IMR-90 (cell line): Measurements from ENCODE around the gene LAMB2. TPM values are rescaled to one million over a fixed set of nuclear protein-coding genes. Genes with fewer than 3 reads are reported as not detected.
A peak's percentile ranks its signal among the peaks of the same experiment; 100 is the strongest.

ENCODE experiments used
- ATAC-seq: fragments of 200-7000 bp; cut with Tn5 transposase; 2 replicates; pipeline ENCODE4 v1.9.1; 2020; ENCODE audit warnings: low read depth, mild to moderate bottlenecking, moderate library complexity
- BruUV-seq: library from RNA; stranded (reverse); fragments of 400-500 nt; replicated peaks from 2 replicates; lab custom pipeline; 2021; lab: Mats Ljungman, UMichigan
- CTCF ChIA-PET: fragments of 300-600 bp; formaldehyde crosslinking; extraction: SDS; loops from one replicate; lab custom pipeline; 2021; ENCODE audit warnings: antibody characterized with exemption; lab: Yijun Ruan, JAX
- POLR2A ChIA-PET: fragments of 300-600 bp; sonication (Branson Sonifier 250); formaldehyde crosslinking; loops from one replicate; lab custom pipeline; 2022; ENCODE audit warnings: antibody characterized with exemption; ENCODE audit not compliant: unreplicated experiment; lab: Charles Lee
- DNase-seq: peaks from one replicate; pipeline ENCODE4 v3.0.0; 2013
- H2AFZ ChIP-seq: replicated peaks from 2 replicates; pipeline ENCODE3; 2013; ENCODE audit warnings: low read length, mild to moderate bottlenecking; ENCODE audit not compliant: poor library complexity
- H2AK5ac ChIP-seq: 2 replicates; pipeline ENCODE4 v1.6.1; 2013; ENCODE audit warnings: low read depth, low read length, inconsistent platforms
- H2AK9ac ChIP-seq: replicated peaks from 2 replicates; pipeline ENCODE3; 2013; ENCODE audit warnings: mild to moderate bottlenecking, low read depth, low read length, moderate library complexity; ENCODE audit not compliant: poor library complexity
- H2BK120ac ChIP-seq: 2 replicates; pipeline ENCODE4 v1.6.1; 2013; ENCODE audit warnings: low read depth, low read length, inconsistent platforms
- H2BK15ac ChIP-seq: 3 replicates; pipeline ENCODE4 v1.6.1; 2013; ENCODE audit warnings: low read depth, low read length, inconsistent platforms
- H2BK20ac ChIP-seq: 2 replicates; pipeline ENCODE4 v1.6.1; 2013; ENCODE audit warnings: low read depth, mild to moderate bottlenecking, inconsistent platforms, low read length, moderate library complexity
- H2BK5ac ChIP-seq: 2 replicates; pipeline ENCODE4 v1.6.1; 2013; ENCODE audit warnings: mild to moderate bottlenecking, low read depth, low read length, inconsistent platforms; ENCODE audit not compliant: poor library complexity, severe bottlenecking
- H3K14ac ChIP-seq: replicated peaks from 2 replicates; pipeline ENCODE4 v1.6.1; 2013; ENCODE audit warnings: low read depth, low read length, inconsistent platforms
- H3K18ac ChIP-seq: 2 replicates; pipeline ENCODE4 v1.6.1; 2013; ENCODE audit warnings: low read depth, low read length, control low read depth
- H3K23ac ChIP-seq: 2 replicates; pipeline ENCODE4 v1.6.1; 2013; ENCODE audit warnings: low read depth, low read length, inconsistent platforms
- H3K27ac ChIP-seq: 2 replicates; pipeline ENCODE4 v1.5.1; 2013; ENCODE audit warnings: mild to moderate bottlenecking, control low read depth, low read length; ENCODE audit not compliant: insufficient read depth
- H3K27me3 ChIP-seq: 2 replicates; pipeline ENCODE4 v1.6.1; 2013; ENCODE audit warnings: low read length; ENCODE audit not compliant: control insufficient read depth, insufficient read depth
- H3K36me3 ChIP-seq: 2 replicates; pipeline ENCODE4 v1.6.1; 2013; ENCODE audit warnings: low read length, mixed read lengths; ENCODE audit not compliant: control insufficient read depth, insufficient read depth
- H3K4ac ChIP-seq: 2 replicates; pipeline ENCODE4 v1.6.1; 2013; ENCODE audit warnings: low read depth, low read length, inconsistent platforms
- H3K4me1 ChIP-seq: 2 replicates; pipeline ENCODE4 v1.6.1; 2013; ENCODE audit warnings: low read length, mixed read lengths; ENCODE audit not compliant: control insufficient read depth, insufficient read depth
- H3K4me2 ChIP-seq: 2 replicates; pipeline ENCODE4 v1.6.1; 2013; ENCODE audit warnings: low read depth, mild to moderate bottlenecking, control low read depth, low read length, moderate library complexity
- H3K4me3 ChIP-seq: 2 replicates; pipeline ENCODE4 v1.5.1; 2013; ENCODE audit warnings: low read depth, mild to moderate bottlenecking, control low read depth, low read length, moderate library complexity; ENCODE audit not compliant: insufficient read depth
- H3K56ac ChIP-seq: 2 replicates; pipeline ENCODE4 v1.6.1; 2013; ENCODE audit warnings: low read length, inconsistent platforms; ENCODE audit not compliant: insufficient read depth; ENCODE audit errors: extremely low read depth
- H3K79me1 ChIP-seq, 2 experiments: 2 replicates each; pipeline ENCODE4 v1.6.1; 2013; ENCODE audit warnings: low read length in 2 of 2, inconsistent platforms in 1 of 2, low read depth in 1 of 2
- H3K9ac ChIP-seq: 2 replicates; pipeline ENCODE4 v1.6.1; 2013; ENCODE audit warnings: low read depth, low read length, control low read depth
- H3K9me1 ChIP-seq: 2 replicates; pipeline ENCODE4 v1.6.1; 2013; ENCODE audit warnings: low read length, inconsistent platforms; ENCODE audit not compliant: insufficient read depth
- H3K9me3 ChIP-seq: 2 replicates; pipeline ENCODE4 v1.6.1; 2013; ENCODE audit warnings: low read length; ENCODE audit not compliant: control insufficient read depth, insufficient read depth
- H4K20me1 ChIP-seq: 2 replicates; pipeline ENCODE4 v1.6.1; 2013; ENCODE audit warnings: low read length, inconsistent platforms; ENCODE audit not compliant: insufficient read depth
- H4K5ac ChIP-seq: 2 replicates; pipeline ENCODE4 v1.6.1; 2013; ENCODE audit warnings: mild to moderate bottlenecking, low read depth, low read length, control low read depth
- H4K8ac ChIP-seq, 2 experiments: 2 replicates each; pipeline ENCODE4 v1.6.1; 2013; ENCODE audit warnings: low read depth in 2 of 2, low read length in 2 of 2, control low read depth in 1 of 2, inconsistent platforms in 1 of 2
- H4K91ac ChIP-seq: 2 replicates; pipeline ENCODE4 v1.6.1; 2013; ENCODE audit warnings: low read depth, low read length, inconsistent platforms; ENCODE audit not compliant: insufficient read depth
- BHLHE40 ChIP-seq: fragments of 150-350 bp; IDR thresholded peaks from 2 replicates; pipeline ENCODE4 v1.6.1; 2016; ENCODE audit warnings: mild to moderate bottlenecking, low read depth, low read length
- CEBPB ChIP-seq: IDR thresholded peaks from 2 replicates; pipeline ENCODE4 v1.6.1; 2012; ENCODE audit warnings: low read depth, low read length, improper control_type of control experiment
- CHD1 ChIP-seq: IDR thresholded peaks from 2 replicates; pipeline ENCODE4 v1.6.1; 2012; ENCODE audit warnings: low read depth, low read length, improper control_type of control experiment
- ELK1 ChIP-seq: fragments of 150-350 bp; IDR thresholded peaks from 2 replicates; pipeline ENCODE4 v1.6.1; 2016; ENCODE audit warnings: low read depth, mild to moderate bottlenecking, low read length, moderate library complexity, borderline replicate concordance
- MAFK ChIP-seq: IDR thresholded peaks from 2 replicates; pipeline ENCODE4 v1.6.1; 2012; ENCODE audit warnings: low read depth, low read length, improper control_type of control experiment
- MAZ ChIP-seq: IDR thresholded peaks from 2 replicates; pipeline ENCODE4 v1.6.1; 2012; ENCODE audit warnings: low read depth, mild to moderate bottlenecking, low read length, improper control_type of control experiment, moderate library complexity, borderline replicate concordance
- MXI1 ChIP-seq: IDR thresholded peaks from 2 replicates; pipeline ENCODE4 v1.6.1; 2012; ENCODE audit warnings: low read depth, mild to moderate bottlenecking, low read length, moderate library complexity, borderline replicate concordance
- NFE2L2 ChIP-seq: fragments of 150-350 bp; IDR thresholded peaks from 2 replicates; pipeline ENCODE4 v1.6.1; 2016; ENCODE audit warnings: low read depth, mild to moderate bottlenecking, low read length
- POLR2A ChIP-seq: IDR thresholded peaks from 2 replicates; pipeline ENCODE4 v1.6.1; 2012; ENCODE audit warnings: mild to moderate bottlenecking, low read depth, low read length
- RAD21 ChIP-seq: IDR thresholded peaks from 2 replicates; pipeline ENCODE4 v1.6.1; 2012; ENCODE audit warnings: low read length, improper control_type of control experiment
- RCOR1 ChIP-seq: IDR thresholded peaks from 2 replicates; pipeline ENCODE4 v1.6.1; 2012; ENCODE audit warnings: mild to moderate bottlenecking, low read length, improper control_type of control experiment; ENCODE audit not compliant: insufficient replicate concordance
- SMC3 ChIP-seq: fragments of 150-350 bp; IDR thresholded peaks from 2 replicates; pipeline ENCODE4 v1.6.1; 2016; ENCODE audit warnings: low read depth, mild to moderate bottlenecking, antibody characterized with exemption, low read length, moderate library complexity
- USF2 ChIP-seq: fragments of 150-350 bp; IDR thresholded peaks from 2 replicates; pipeline ENCODE4 v1.6.1; 2017; ENCODE audit warnings: mild to moderate bottlenecking, antibody characterized with exemption, low read length, low read depth
- WGBS, 2 experiments: methylation state at CpG; one replicate each; pipeline versions ENCODE4 v1.1.5 to v1.1.7; 2013; ENCODE audit warnings: missing lambda C conversion rate in 2 of 2; ENCODE audit not compliant: insufficient read length in 1 of 2; ENCODE audit errors: extremely low coverage in 2 of 2; 5-methylcytosine and 5-hydroxymethylcytosine counted together
- dilution Hi-C: fragments of 300-500 bp; cut with HindIII; formaldehyde crosslinking; loops from one replicate; pipeline ENCODE4 v1.14.3; 2018; ENCODE audit warnings: low sequenced_read_pairs; ENCODE audit not compliant: unreplicated experiment
- in situ Hi-C: fragments of 300-500 bp; cut with MboI; formaldehyde crosslinking; loops from 3 replicates; pipeline ENCODE4 v1.14.3; 2019; ENCODE audit warnings: low sequenced_read_pairs, inconsistent platforms, mixed read lengths
- intact Hi-C: fragments of 100-400 bp; cut with micrococcal nuclease; formaldehyde crosslinking; loops from 2 replicates; pipeline ENCODE4 v1.10.0; 2022
- polyA plus RNA-seq, 3 experiments: library from polyadenylated mRNA; depleted of rRNA; stranded (reverse); fragments of >200 nt; gene quantifications; 2 replicates each; pipeline ENCODE4 v1.2.3, GENCODE V29; 2012; ENCODE audit warnings: low replicate concordance in 1 of 3
- total RNA-seq: library from RNA; depleted of rRNA; stranded (reverse); fragments of >200 nt; gene quantifications from 2 replicates; pipeline ENCODE4 v1.2.3, GENCODE V29; 2012
- TF ChIP-seq, protein P1 (sequence below): conservative IDR thresholded peaks from 2 replicates; pipeline ENCODE4 v1.5.1; 2012; ENCODE audit warnings: mild to moderate bottlenecking, low read depth, low read length, improper control_type of control experiment

The LAMB2 gene
- total and polyA plus RNA-seq, 2 of the 4 experiments (the other 2 are of a cell fraction), result 213 to 570 TPM

DNA sequence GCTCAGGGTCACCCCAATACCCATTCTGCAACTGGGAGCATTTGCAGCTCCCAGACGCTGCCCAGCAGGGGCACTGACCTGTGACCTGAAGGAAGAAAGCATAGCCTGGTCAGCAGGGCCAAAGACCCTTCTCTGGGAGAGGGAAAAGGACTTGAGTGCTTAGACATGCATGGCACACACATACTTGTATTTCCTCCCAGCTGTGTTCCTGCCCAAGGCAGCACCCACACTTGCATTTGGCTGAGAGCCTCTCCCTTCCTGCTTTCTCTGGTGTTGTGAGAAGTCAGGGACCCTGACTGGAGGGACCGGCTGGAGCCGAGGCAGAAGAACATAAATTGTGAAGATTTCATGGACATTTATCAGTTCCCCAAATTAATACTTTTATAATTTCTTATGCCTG, 7.2 kb upstream of the LAMB2 start:
- CTCF ChIA-PET, result no interaction called here
- Histone ChIP-seq H3K23ac (no peak overlapping the region), H3K36me3 (no peaks in the 10 kb centered on the region), H3K4ac (no peak overlapping the region), H3K9me1 (peaks cover under 1% of the 10 kb centered on the region; the same call in 1 of the 2 replicates), H3K4me1 (no peaks in the 10 kb centered on the region), H3K27me3 (peaks cover 7% of the 10 kb centered on the region), H3K14ac (no peak overlapping the region), H3K4me3 (no peak overlapping the region), H2BK5ac (no peak overlapping the region), H3K9me3 (peaks cover 6% of the 10 kb centered on the region), H3K27ac (no peak overlapping the region), H2AFZ (peak overlapping the region; percentile 3), H3K79me1 (no peaks in the 10 kb centered on the region), H4K20me1 (no peaks in the 10 kb centered on the region), H2BK15ac (no peak overlapping the region), H2AK9ac (peak overlapping the region; percentile 24), H3K18ac (no peak overlapping the region), H3K9ac (no peak overlapping the region), H2BK120ac (no peak overlapping the region), H4K5ac (no peak overlapping the region), H4K8ac (no peak overlapping the region), H4K91ac (no peak overlapping the region), H2BK20ac (no peak overlapping the region), H3K4me2 (no peak overlapping the region), H2AK5ac (no peak overlapping the region), H3K56ac (no peak overlapping the region)
- WGBS, 2 experiments, result no CpG with 5 or more reads among the region's 3 CpGs
- POLR2A ChIA-PET, result no interaction called here
- ATAC-seq, result no peak
- in situ Hi-C loops (no loop called here), intact Hi-C loops (no loop called here), dilution Hi-C loops (no loop called here)
- no TSS peak for BruUV-seq
- no peak for DNase-seq
- TF ChIP-seq CHD1 (no peak), ELK1 (no peak), RCOR1 (no peak), SMC3 (no peak), NFE2L2 (no peak), CEBPB (no peak), MXI1 (no peak), MAFK (no peak), RAD21 (no peak), POLR2A (no peak), MAZ (no peak), BHLHE40 (no peak), USF2 (no peak)
- TF ChIP-seq, protein P1, sequence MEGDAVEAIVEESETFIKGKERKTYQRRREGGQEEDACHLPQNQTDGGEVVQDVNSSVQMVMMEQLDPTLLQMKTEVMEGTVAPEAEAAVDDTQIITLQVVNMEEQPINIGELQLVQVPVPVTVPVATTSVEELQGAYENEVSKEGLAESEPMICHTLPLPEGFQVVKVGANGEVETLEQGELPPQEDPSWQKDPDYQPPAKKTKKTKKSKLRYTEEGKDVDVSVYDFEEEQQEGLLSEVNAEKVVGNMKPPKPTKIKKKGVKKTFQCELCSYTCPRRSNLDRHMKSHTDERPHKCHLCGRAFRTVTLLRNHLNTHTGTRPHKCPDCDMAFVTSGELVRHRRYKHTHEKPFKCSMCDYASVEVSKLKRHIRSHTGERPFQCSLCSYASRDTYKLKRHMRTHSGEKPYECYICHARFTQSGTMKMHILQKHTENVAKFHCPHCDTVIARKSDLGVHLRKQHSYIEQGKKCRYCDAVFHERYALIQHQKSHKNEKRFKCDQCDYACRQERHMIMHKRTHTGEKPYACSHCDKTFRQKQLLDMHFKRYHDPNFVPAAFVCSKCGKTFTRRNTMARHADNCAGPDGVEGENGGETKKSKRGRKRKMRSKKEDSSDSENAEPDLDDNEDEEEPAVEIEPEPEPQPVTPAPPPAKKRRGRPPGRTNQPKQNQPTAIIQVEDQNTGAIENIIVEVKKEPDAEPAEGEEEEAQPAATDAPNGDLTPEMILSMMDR, result no peak
